Smooth muscle cell (in vitro differentiated cells): ENCODE results near the gene ACER3. TPM values are rescaled to one million over a fixed set of nuclear protein-coding genes. Genes with fewer than 3 reads are reported as not detected.

Experiments used
- DNase-seq: peaks from one replicate; lab custom pipeline; 2025; ENCODE audit not compliant: unreplicated experiment; lab: John Stamatoyannopoulos, UW
- H2AFZ ChIP-seq: fragments of 200-600 bp; sonication (generic); 2 replicates; pipeline ENCODE4 v1.6.0; 2016; ENCODE audit warnings: antibody characterized with exemption, low read depth, mild to moderate bottlenecking
- H3F3A ChIP-seq: fragments of 200-600 bp; sonication (generic); 2 replicates; pipeline ENCODE4 v1.6.0; 2017; ENCODE audit warnings: antibody characterized with exemption, low read depth
- H3K27ac ChIP-seq: fragments of 200-600 bp; sonication (generic); 2 replicates; pipeline ENCODE4 v1.5.1; 2016; ENCODE audit warnings: low read depth, mild to moderate bottlenecking
- H3K27me3 ChIP-seq: fragments of 200-600 bp; sonication (generic); 2 replicates; pipeline ENCODE4 v1.6.1; 2016; ENCODE audit warnings: low read depth, mild to moderate bottlenecking
- H3K36me3 ChIP-seq: fragments of 200-600 bp; sonication (generic); 2 replicates; pipeline ENCODE4 v1.5.1; 2016; ENCODE audit warnings: low read depth
- H3K4me1 ChIP-seq: fragments of 200-600 bp; sonication (generic); 2 replicates; pipeline ENCODE4 v1.5.1; 2016; ENCODE audit warnings: low read depth
- H3K4me2 ChIP-seq: fragments of 200-600 bp; sonication (generic); 2 replicates; pipeline ENCODE4 v1.6.0; 2016; ENCODE audit warnings: mild to moderate bottlenecking
- H3K4me3 ChIP-seq: fragments of 200-600 bp; sonication (generic); 2 replicates; pipeline ENCODE4 v1.5.1; 2016; ENCODE audit warnings: mild to moderate bottlenecking
- H3K79me2 ChIP-seq: fragments of 200-600 bp; sonication (generic); 2 replicates; pipeline ENCODE4 v1.6.0; 2016; ENCODE audit warnings: low read depth, mild to moderate bottlenecking
- H3K9ac ChIP-seq: fragments of 200-600 bp; sonication (generic); 2 replicates; pipeline ENCODE4 v1.6.0; 2016; ENCODE audit warnings: low read depth
- H3K9me3 ChIP-seq: fragments of 200-600 bp; sonication (generic); replicated peaks from 2 replicates; pipeline ENCODE4 v1.5.1; 2016; ENCODE audit warnings: low read depth
- H4K20me1 ChIP-seq: fragments of 200-600 bp; sonication (generic); 2 replicates; pipeline ENCODE4 v1.6.0; 2016; ENCODE audit warnings: low read depth
- CTCF ChIP-seq: fragments of 200-600 bp; sonication (generic); IDR thresholded peaks from 2 replicates; pipeline ENCODE4 v1.5.1; 2017; ENCODE audit warnings: borderline replicate concordance, mild to moderate bottlenecking, antibody characterized with exemption; ENCODE audit not compliant: insufficient read depth, poor library complexity, severe bottlenecking
- WGBS: methylation state at CpG from one replicate; pipeline ENCODE4 v1.1.7; 2016; ENCODE audit warnings: low lambda C conversion rate; 5-methylcytosine and 5-hydroxymethylcytosine counted together
- polyA plus RNA-seq: library from polyadenylated mRNA; unstranded; fragments of >200 nt; fragmentation: Nextera tagmentation; extraction: Ambion mirVana; gene quantifications from 2 replicates; pipeline ENCODE4 v1.2.1, GENCODE V29; 2016
- total RNA-seq: library from RNA; depleted of rRNA; stranded (reverse); fragments of >200 nt; gene quantifications from 2 replicates; pipeline ENCODE4 v1.2.3, GENCODE V29; 2014

Gene ACER3
- total and polyA plus RNA-seq, 2 experiments from 2014 or later = 14.0 to 16.8 TPM

DNA sequence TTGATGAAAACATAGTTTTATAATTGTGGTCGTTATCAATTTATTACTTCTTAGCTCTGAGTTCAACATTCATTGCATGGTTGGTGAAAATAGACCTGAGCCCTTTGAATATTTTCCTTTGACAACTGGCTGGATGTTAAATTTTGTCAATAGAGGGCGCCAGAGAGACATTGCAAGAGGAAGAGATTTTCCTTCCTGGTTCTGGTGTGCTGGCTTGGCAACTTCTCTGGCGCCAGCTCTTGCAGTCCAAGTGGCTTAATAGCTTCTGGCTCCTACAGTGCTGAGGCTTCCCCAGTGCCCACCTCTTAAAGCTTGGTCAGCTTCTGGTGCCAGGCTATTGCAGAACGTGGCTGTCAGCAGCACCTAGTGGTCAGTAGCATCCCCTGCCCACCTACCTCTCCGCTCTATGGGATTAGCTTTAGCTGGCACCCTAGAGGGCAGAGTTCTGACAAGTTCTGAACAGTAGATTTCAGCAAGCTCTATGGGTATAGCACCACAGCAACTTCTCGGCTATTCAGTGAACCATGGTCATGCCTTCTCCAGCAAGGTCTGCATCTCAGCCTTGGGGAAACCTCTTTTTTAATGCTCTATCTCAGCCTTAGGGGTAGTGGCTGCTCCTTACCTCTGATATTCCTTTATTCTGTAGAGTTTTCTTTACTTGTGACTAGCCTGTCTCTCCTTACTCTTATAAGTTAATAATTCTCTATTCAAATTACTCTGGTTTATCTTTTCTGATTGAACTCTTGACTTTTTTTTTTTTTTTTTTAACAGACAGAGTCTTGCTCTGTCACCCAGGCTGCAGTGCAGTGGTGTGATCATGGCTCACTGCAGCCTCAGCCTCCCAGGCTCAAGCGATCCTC, 59.4 kb downstream of the ACER3 start:
- H3K4me3 ChIP-seq = no peak overlapping the region
- H3F3A ChIP-seq = no peaks in the 10 kb centered on the region
- DNase-seq = no peak
- H2AFZ ChIP-seq = no peak overlapping the region
- H3K36me3 ChIP-seq = no peaks in the 10 kb centered on the region
- TF ChIP-seq CTCF = peak; percentile 87
- H4K20me1 ChIP-seq = peaks cover 5% of the 10 kb centered on the region
- no peak overlapping the region for H3K9ac ChIP-seq
- H3K27me3 ChIP-seq = no peaks in the 10 kb centered on the region
- no peaks in the 10 kb centered on the region for H3K4me1 ChIP-seq
- H3K4me2 ChIP-seq = peak overlapping the region; percentile 69
- H3K79me2 ChIP-seq = no peaks in the 10 kb centered on the region
- H3K9me3 ChIP-seq = no peaks in the 10 kb centered on the region
- no peak overlapping the region for H3K27ac ChIP-seq
- WGBS = 41% methylated on average over 7 of the region's 7 CpGs

GRCh38 chr11:76927160-76927559, 66.4 kb downstream of the ACER3 start:
- Histone ChIP-seq H3K4me3 (no peak overlapping the region), H3K36me3 (peaks cover 2% of the 10 kb centered on the region), H4K20me1 (no peaks in the 10 kb centered on the region), H3F3A (no peaks in the 10 kb centered on the region), H3K4me2 (no peak overlapping the region), H3K9ac (no peak overlapping the region), H3K4me1 (no peaks in the 10 kb centered on the region), H2AFZ (no peak overlapping the region), H3K27me3 (no peaks in the 10 kb centered on the region), H3K27ac (no peak overlapping the region), H3K79me2 (no peaks in the 10 kb centered on the region), H3K9me3 (no peaks in the 10 kb centered on the region)
- 95% methylated on average over 5 of the region's 5 CpGs for WGBS
- no peak for DNase-seq
- no peak for TF ChIP-seq CTCF

- no peak overlapping the region for H3K9ac ChIP-seq
- H3K4me1 ChIP-seq = no peaks in the 10 kb centered on the region
- no peak overlapping the region for H3K4me3 ChIP-seq
- no peaks in the 10 kb centered on the region for H3K79me2 ChIP-seq
- H3K9me3 ChIP-seq = peaks cover 20% of the 10 kb centered on the region
- 65% methylated on average over 3 of the region's 3 CpGs for WGBS
- no peaks in the 10 kb centered on the region for H3K27me3 ChIP-seq
- H3K27ac ChIP-seq = no peak overlapping the region
- H3F3A ChIP-seq = no peaks in the 10 kb centered on the region
- no peak overlapping the region for H3K4me2 ChIP-seq
- H3K36me3 ChIP-seq = peaks cover 28% of the 10 kb centered on the region
- DNase-seq = no peak
- no peak for TF ChIP-seq CTCF
- no peak overlapping the region for H2AFZ ChIP-seq
- H4K20me1 ChIP-seq = no peaks in the 10 kb centered on the region
These were observed 74.3 kb downstream of the ACER3 start for GRCh38 chr11:76935042-76935441.

- Histone ChIP-seq H3K9me3 (peaks cover 21% of the 10 kb centered on the region), H3F3A (no peaks in the 10 kb centered on the region), H3K9ac (no peak overlapping the region), H3K4me1 (no peaks in the 10 kb centered on the region), H3K4me2 (no peak overlapping the region), H3K4me3 (no peak overlapping the region), H3K27ac (no peak overlapping the region), H3K36me3 (peaks cover 24% of the 10 kb centered on the region), H3K79me2 (no peaks in the 10 kb centered on the region), H2AFZ (no peak overlapping the region), H4K20me1 (no peaks in the 10 kb centered on the region), H3K27me3 (no peaks in the 10 kb centered on the region)
- 88% methylated on average over 2 of the region's 2 CpGs for WGBS
- DNase-seq = no peak
- no peak for TF ChIP-seq CTCF
These were observed 78.5 kb downstream of the ACER3 start for GRCh38 chr11:76939219-76939631.
